ENCODE measurements around the gene PRLR.

Gene PRLR

DNA sequence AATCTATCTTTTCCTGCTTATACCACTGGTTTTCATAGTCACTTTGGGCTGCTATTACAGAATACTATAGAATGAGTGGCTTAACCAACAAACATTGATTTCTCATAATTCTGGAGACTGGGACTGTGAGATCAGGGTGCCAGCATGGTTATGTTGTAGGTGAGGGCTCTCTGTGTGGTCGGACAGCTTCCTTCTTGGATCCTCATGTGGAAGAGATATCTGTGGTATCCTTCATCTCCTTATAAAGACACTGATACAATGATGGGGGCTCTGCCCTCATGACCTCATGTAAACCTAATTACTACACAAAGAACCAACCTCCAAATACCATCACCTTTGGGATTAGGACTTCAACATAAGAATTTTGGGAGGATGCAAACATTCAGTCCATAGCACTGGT lies 13.9 kb upstream of the PRLR start:
- TF ChIP-seq ZNF384 (IDR thresholded peaks at IDR 0.05) = no peak
- no peak for TF ChIP-seq NFRKB (IDR thresholded peaks at IDR 0.05)
- no peak for TF ChIP-seq HDGF (IDR thresholded peaks at IDR 0.05; ENCODE audit: borderline replicate concordance)
- TF ChIP-seq TARDBP (IDR thresholded peaks at IDR 0.05) = no peak
- TF ChIP-seq, protein P1, sequence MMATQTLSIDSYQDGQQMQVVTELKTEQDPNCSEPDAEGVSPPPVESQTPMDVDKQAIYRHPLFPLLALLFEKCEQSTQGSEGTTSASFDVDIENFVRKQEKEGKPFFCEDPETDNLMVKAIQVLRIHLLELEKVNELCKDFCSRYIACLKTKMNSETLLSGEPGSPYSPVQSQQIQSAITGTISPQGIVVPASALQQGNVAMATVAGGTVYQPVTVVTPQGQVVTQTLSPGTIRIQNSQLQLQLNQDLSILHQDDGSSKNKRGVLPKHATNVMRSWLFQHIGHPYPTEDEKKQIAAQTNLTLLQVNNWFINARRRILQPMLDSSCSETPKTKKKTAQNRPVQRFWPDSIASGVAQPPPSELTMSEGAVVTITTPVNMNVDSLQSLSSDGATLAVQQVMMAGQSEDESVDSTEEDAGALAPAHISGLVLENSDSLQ (IDR thresholded peaks at IDR 0.05) = no peak
- no peak for TF ChIP-seq ELF4 (IDR thresholded peaks at IDR 0.05)
- no peak for TF ChIP-seq L3MBTL2 (conservative IDR thresholded peaks at IDR 0.05)
- TF ChIP-seq SP1 (IDR thresholded peaks at IDR 0.05) = no peak
- TF ChIP-seq ARNT (IDR thresholded peaks at IDR 0.05) = no peak
- no peak for TF ChIP-seq BHLHE40 (IDR thresholded peaks at IDR 0.05; ENCODE audit: borderline replicate concordance)
- no peak for TF ChIP-seq LEF1 (IDR thresholded peaks at IDR 0.05; ENCODE audit: borderline replicate concordance)
- no peak for TF ChIP-seq FOXM1 (IDR thresholded peaks at IDR 0.05; ENCODE audit: borderline replicate concordance)
- TF ChIP-seq FOXK2 (IDR thresholded peaks at IDR 0.05) = no peak
- TF ChIP-seq FOXA1 (IDR thresholded peaks at IDR 0.05) = no peak
- no peak for TF ChIP-seq CTBP1 (IDR thresholded peaks at IDR 0.05; ENCODE audit: borderline replicate concordance)
- TF ChIP-seq SUZ12 (IDR thresholded peaks at IDR 0.05) = no peak
- ChIA-PET POLR2A (no interaction called here), CTCF (no interaction called here)
- DNase-seq (ENCODE audit: extremely low spot score) = no peak

DNA sequence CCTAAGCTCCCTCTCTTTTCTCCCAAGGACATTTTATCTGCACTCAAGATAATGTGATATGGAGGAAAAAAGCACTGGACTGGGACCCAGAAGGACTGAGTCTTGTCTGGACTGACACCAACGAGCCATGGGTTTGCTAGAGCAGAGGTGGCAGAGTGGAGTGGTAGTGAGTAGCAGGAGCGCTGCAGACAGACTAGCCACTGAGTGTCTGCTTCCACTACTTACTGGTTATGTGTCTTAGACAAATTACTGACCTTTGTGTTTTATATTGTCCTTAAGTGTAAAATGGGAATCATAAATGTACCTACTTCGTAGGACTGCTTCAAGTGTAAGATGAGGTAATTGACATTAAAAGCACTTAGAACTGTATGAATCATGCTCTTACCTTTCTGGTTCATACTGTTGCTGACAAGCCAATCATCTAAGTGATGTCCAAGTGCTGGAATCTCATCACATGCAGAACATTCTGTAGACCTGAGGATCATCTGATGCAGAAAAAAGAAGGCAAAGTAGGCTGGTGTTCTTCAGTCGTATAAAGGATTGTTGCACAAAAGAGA lies 12.5 kb upstream of the PRLR start:
- POLR2A ChIA-PET = no interaction called here
- TF ChIP-seq TARDBP (IDR thresholded peaks at IDR 0.05) (no peak), FOXA1 (IDR thresholded peaks at IDR 0.05) (no peak), FOXM1 (IDR thresholded peaks at IDR 0.05; ENCODE audit: borderline replicate concordance) (no peak), L3MBTL2 (conservative IDR thresholded peaks at IDR 0.05) (no peak), ELF4 (IDR thresholded peaks at IDR 0.05) (no peak), SUZ12 (IDR thresholded peaks at IDR 0.05) (no peak), CTBP1 (IDR thresholded peaks at IDR 0.05; ENCODE audit: borderline replicate concordance) (no peak), FOXK2 (IDR thresholded peaks at IDR 0.05) (no peak), NFRKB (IDR thresholded peaks at IDR 0.05) (no peak)
- DNase-seq (ENCODE audit: extremely low spot score) = no peak
- CTCF ChIA-PET = interaction anchor here (0.6 to 1.3 kb wide), 2 partner anchors 12 to 173 kb away, joined by 4 to 5 read pairs; partner anchors contain the start of gene PRLR

DNA sequence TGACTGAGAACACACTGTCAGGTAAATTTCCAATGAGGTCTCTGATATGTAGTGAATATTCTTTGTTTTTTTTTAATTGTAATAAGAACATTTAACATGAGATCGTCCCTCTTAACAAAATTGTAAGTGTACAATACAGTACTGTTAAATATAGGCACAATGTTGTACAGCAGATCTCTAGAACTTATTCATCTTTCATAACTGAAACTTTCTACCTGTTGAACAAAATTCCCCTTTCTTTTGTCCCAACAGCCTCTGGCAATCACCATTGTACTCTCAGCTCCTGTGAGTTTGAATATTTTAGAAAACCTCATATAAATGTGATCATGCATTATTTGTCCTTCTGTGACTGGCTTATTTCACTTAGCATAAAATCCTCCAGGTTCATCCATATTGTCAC lies 10.6 kb upstream of the PRLR start:
- TF ChIP-seq ZNF384 (IDR thresholded peaks at IDR 0.05) (no peak), FOXM1 (IDR thresholded peaks at IDR 0.05; ENCODE audit: borderline replicate concordance) (no peak), FOXA1 (IDR thresholded peaks at IDR 0.05) (no peak), CTBP1 (IDR thresholded peaks at IDR 0.05; ENCODE audit: borderline replicate concordance) (no peak), HDGF (IDR thresholded peaks at IDR 0.05; ENCODE audit: borderline replicate concordance) (no peak), SP1 (IDR thresholded peaks at IDR 0.05) (no peak), TARDBP (IDR thresholded peaks at IDR 0.05) (no peak), ELF4 (IDR thresholded peaks at IDR 0.05) (no peak), SUZ12 (IDR thresholded peaks at IDR 0.05) (no peak), L3MBTL2 (conservative IDR thresholded peaks at IDR 0.05) (no peak)
- TF ChIP-seq, protein P1 (IDR thresholded peaks at IDR 0.05) = no peak
- POLR2A ChIA-PET = no interaction called here
- CTCF ChIA-PET = no interaction called here

DNA sequence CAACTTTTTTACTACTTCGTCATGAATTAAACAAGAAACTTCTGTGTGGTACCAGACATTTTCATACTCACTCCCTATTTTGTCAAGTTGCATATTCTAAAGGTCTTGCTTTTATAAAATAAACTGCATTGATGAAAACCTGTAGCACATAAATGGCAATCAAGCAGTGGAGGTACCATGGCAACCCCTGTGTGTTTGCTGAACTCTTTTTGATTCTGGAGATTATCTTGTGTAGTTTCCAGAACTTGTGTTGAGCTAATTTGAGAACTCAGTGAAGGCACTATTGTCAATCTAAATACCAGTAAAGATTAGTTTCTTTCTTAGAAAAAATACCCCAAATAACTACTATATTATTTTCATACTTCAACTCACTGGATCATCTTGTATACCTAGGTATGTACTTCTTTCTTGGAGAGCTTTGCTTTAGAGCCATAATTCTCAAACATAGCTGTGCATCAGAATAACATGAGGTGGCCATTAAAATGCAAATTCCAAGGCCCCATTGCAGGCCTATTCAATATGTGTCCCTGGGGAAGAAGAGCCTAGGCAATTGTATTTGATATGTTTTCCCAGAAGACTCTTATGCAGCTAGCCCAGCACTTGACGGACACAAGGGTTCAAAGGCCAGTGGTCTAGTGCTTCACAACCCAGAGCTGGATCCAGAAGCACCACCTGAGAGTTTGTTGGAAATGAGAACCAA lies 9.8 kb upstream of the PRLR start:
- no peak for DNase-seq (ENCODE audit: extremely low spot score)
- ChIA-PET CTCF (no interaction called here), POLR2A (no interaction called here)
- no peak for TF ChIP-seq BHLHE40 (IDR thresholded peaks at IDR 0.05; ENCODE audit: borderline replicate concordance)
- TF ChIP-seq CTBP1 (IDR thresholded peaks at IDR 0.05; ENCODE audit: borderline replicate concordance) = no peak
- TF ChIP-seq FOXK2 (IDR thresholded peaks at IDR 0.05) = no peak
- no peak for TF ChIP-seq ARNT (IDR thresholded peaks at IDR 0.05)
- TF ChIP-seq SUZ12 (IDR thresholded peaks at IDR 0.05) = no peak
- TF ChIP-seq ZNF384 (IDR thresholded peaks at IDR 0.05) = no peak
- TF ChIP-seq FOXM1 (IDR thresholded peaks at IDR 0.05; ENCODE audit: borderline replicate concordance) = no peak
- TF ChIP-seq HDGF (IDR thresholded peaks at IDR 0.05; ENCODE audit: borderline replicate concordance) = no peak
- TF ChIP-seq FOXA1 (IDR thresholded peaks at IDR 0.05) = no peak
- no peak for TF ChIP-seq LEF1 (IDR thresholded peaks at IDR 0.05; ENCODE audit: borderline replicate concordance)
- no peak for TF ChIP-seq SP1 (IDR thresholded peaks at IDR 0.05)
- TF ChIP-seq, protein P1 (IDR thresholded peaks at IDR 0.05) = no peak
- no peak for TF ChIP-seq TARDBP (IDR thresholded peaks at IDR 0.05)
- TF ChIP-seq ELF4 (IDR thresholded peaks at IDR 0.05) = no peak
- no peak for TF ChIP-seq NFRKB (IDR thresholded peaks at IDR 0.05)

More for the DNA sequence above, 10.6 kb upstream of the PRLR start:
- DNase-seq (ENCODE audit: extremely low spot score) = no peak

DNA sequence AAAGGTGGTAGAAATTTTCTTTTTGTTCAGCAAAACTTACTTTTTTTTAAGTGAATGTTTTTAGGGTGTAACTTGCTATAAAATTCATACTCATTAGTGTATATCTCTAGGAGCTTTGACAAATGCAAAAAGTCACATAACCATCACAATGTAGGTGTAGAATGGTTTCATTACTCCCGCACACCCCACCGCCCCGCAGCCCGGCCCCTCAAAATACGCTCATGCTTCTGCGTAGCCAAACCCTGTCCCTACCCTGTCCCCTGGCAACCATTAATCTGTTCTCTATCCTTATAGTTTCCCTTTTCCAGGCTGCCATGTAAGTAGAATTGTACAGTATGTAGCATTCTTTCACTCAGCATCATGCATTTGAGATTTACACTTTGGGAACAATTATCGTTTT lies 9.2 kb upstream of the PRLR start:
- POLR2A ChIA-PET = no interaction called here
- DNase-seq (ENCODE audit: extremely low spot score) = no peak
- CTCF ChIA-PET = no interaction called here
- no peak for TF ChIP-seq FOXM1 (IDR thresholded peaks at IDR 0.05; ENCODE audit: borderline replicate concordance)
- no peak for TF ChIP-seq L3MBTL2 (conservative IDR thresholded peaks at IDR 0.05)
- no peak for TF ChIP-seq CTBP1 (IDR thresholded peaks at IDR 0.05; ENCODE audit: borderline replicate concordance)
- TF ChIP-seq, protein P1 (IDR thresholded peaks at IDR 0.05) = no peak
- TF ChIP-seq FOXK2 (IDR thresholded peaks at IDR 0.05) = no peak
- TF ChIP-seq LEF1 (IDR thresholded peaks at IDR 0.05; ENCODE audit: borderline replicate concordance) = no peak
- TF ChIP-seq SP1 (IDR thresholded peaks at IDR 0.05) = no peak
- no peak for TF ChIP-seq ELF4 (IDR thresholded peaks at IDR 0.05)
- no peak for TF ChIP-seq SUZ12 (IDR thresholded peaks at IDR 0.05)
- no peak for TF ChIP-seq NFRKB (IDR thresholded peaks at IDR 0.05)
- no peak for TF ChIP-seq ZNF384 (IDR thresholded peaks at IDR 0.05)
- no peak for TF ChIP-seq TARDBP (IDR thresholded peaks at IDR 0.05)
- TF ChIP-seq ARNT (IDR thresholded peaks at IDR 0.05) = no peak
- no peak for TF ChIP-seq BHLHE40 (IDR thresholded peaks at IDR 0.05; ENCODE audit: borderline replicate concordance)
- TF ChIP-seq FOXA1 (IDR thresholded peaks at IDR 0.05) = no peak
- TF ChIP-seq HDGF (IDR thresholded peaks at IDR 0.05; ENCODE audit: borderline replicate concordance) = no peak
